PC-3 (cell line): ENCODE data around the gene EIF5A2. TPM values are rescaled to one million over a fixed set of nuclear protein-coding genes. Genes with fewer than 3 reads are reported as not detected.

ENCODE experiments used
- ATAC-seq: fragments of 200-7000 bp; cut with Tn5 transposase; 2 replicates; pipeline ENCODE4 v1.9.1; 2020; ENCODE audit warnings: mild to moderate bottlenecking, moderate library complexity
- Bru-seq: library from RNA; stranded (reverse); fragments of 400-500 nt; gene quantifications from one replicate; lab custom pipeline; 2021; lab: Mats Ljungman, UMichigan
- BruChase-seq, 2 experiments: library from RNA; stranded (reverse); fragments of 400-500 nt; gene quantifications; one replicate each; lab custom pipeline; 2021; lab: Mats Ljungman, UMichigan
- BruUV-seq: library from RNA; stranded (reverse); fragments of 400-500 nt; replicated peaks from 2 replicates; lab custom pipeline; 2021; lab: Mats Ljungman, UMichigan
- CTCF ChIA-PET: fragments of 300-600 bp; sonication (Branson Sonifier 250); formaldehyde crosslinking; loops from one replicate; lab custom pipeline; 2022; ENCODE audit warnings: antibody characterized with exemption; lab: Charles Lee
- POLR2A ChIA-PET: fragments of 300-600 bp; sonication (Branson Sonifier 250); formaldehyde crosslinking; loops from one replicate; lab custom pipeline; 2022; ENCODE audit warnings: antibody characterized with exemption; ENCODE audit not compliant: unreplicated experiment; lab: Charles Lee
- DNase-seq: peaks from one replicate; pipeline ENCODE4 v3.0.0-alpha.2; 2015
- H2AFZ ChIP-seq: fragments of 300-600 bp; sonication (generic); 2 replicates; pipeline ENCODE4 v1.6.0; 2016; ENCODE audit warnings: antibody characterized with exemption, low read length
- H3F3A ChIP-seq: fragments of 300-600 bp; sonication (generic); one replicate; pipeline ENCODE4 v1.6.0; 2017; ENCODE audit warnings: antibody characterized with exemption, low read length, control low read depth, mild to moderate bottlenecking; ENCODE audit not compliant: unreplicated experiment
- H3K27ac ChIP-seq: fragments of 300-600 bp; sonication (generic); 2 replicates; pipeline ENCODE4 v1.5.1; 2016; ENCODE audit warnings: mild to moderate bottlenecking, low read length
- H3K27me3 ChIP-seq: fragments of 300-600 bp; sonication (generic); 2 replicates; pipeline ENCODE4 v1.6.1; 2016; ENCODE audit warnings: low read length, mixed read lengths
- H3K36me3 ChIP-seq: fragments of 300-600 bp; sonication (generic); 2 replicates; pipeline ENCODE4 v1.6.1; 2016; ENCODE audit warnings: low read depth, mixed run types, low read length, mixed read lengths
- H3K4me1 ChIP-seq: fragments of 300-600 bp; sonication (generic); 2 replicates; pipeline ENCODE4 v1.5.1; 2016; ENCODE audit warnings: low read length; ENCODE audit not compliant: insufficient read depth
- H3K4me2 ChIP-seq: fragments of 300-600 bp; sonication (generic); 2 replicates; pipeline ENCODE4 v1.6.0; 2016; ENCODE audit warnings: low read length
- H3K4me3 ChIP-seq: fragments of 300-600 bp; sonication (generic); 2 replicates; pipeline ENCODE4 v1.5.1; 2016; ENCODE audit warnings: mild to moderate bottlenecking, low read length, mixed read lengths
- H3K79me2 ChIP-seq: fragments of 300-600 bp; sonication (generic); 2 replicates; pipeline ENCODE4 v1.6.1; 2017; ENCODE audit warnings: low read length, mixed read lengths
- H3K9ac ChIP-seq: fragments of 300-600 bp; sonication (generic); 2 replicates; pipeline ENCODE4 v1.6.0; 2016; ENCODE audit warnings: mild to moderate bottlenecking, low read length
- H3K9me2 ChIP-seq: fragments of 300-600 bp; sonication (generic); replicated peaks from 2 replicates; pipeline ENCODE4 v1.6.1; 2016; ENCODE audit warnings: mixed run types, low read length, mixed read lengths
- H3K9me3 ChIP-seq: fragments of 300-600 bp; sonication (generic); 2 replicates; pipeline ENCODE4 v1.6.1; 2016; ENCODE audit warnings: low read length, mixed read lengths
- H4K20me1 ChIP-seq: fragments of 300-600 bp; sonication (generic); 2 replicates; pipeline ENCODE4 v1.6.1; 2016; ENCODE audit warnings: low read length, mixed read lengths
- CTCF ChIP-seq: fragments of 300-600 bp; sonication (generic); conservative IDR thresholded peaks from 2 replicates; pipeline ENCODE4 v1.5.1; 2017; ENCODE audit warnings: antibody characterized with exemption, low read depth, mild to moderate bottlenecking, low read length
- EZH2 ChIP-seq: fragments of 300-600 bp; sonication (generic); IDR thresholded peaks from one replicate; pipeline ENCODE4 v1.6.1; 2017; ENCODE audit warnings: antibody characterized with exemption, mild to moderate bottlenecking, low read length; ENCODE audit not compliant: unreplicated experiment
- EZH2phosphoT487 ChIP-seq: fragments of 300-600 bp; sonication (generic); IDR thresholded peaks from 2 replicates; pipeline ENCODE4 v1.6.1; 2018; ENCODE audit warnings: mild to moderate bottlenecking, antibody characterized with exemption, low read length, borderline replicate concordance
- intact Hi-C: fragments of 100-400 bp; cut with micrococcal nuclease; formaldehyde crosslinking; loops from 2 replicates; pipeline ENCODE4 v1.9.0; 2023
- long read RNA-seq: library from polyadenylated mRNA; unstranded; transcript quantifications from one replicate; pipeline ENCODE4 v2.0.0, GENCODE V29; 2021; ENCODE audit not compliant: unreplicated experiment
- total RNA-seq: library from RNA; depleted of rRNA; stranded (reverse); fragments of >200 nt; gene quantifications from 2 replicates; pipeline ENCODE4 v1.2.3, GENCODE V29; 2014; rRNA removed

The EIF5A2 gene
- total RNA-seq (10.7 and 11.1 TPM in 2 replicates), Bru-seq, nascent RNA (percentile 57 among the genes with signal in this experiment), BruChase-seq, experiment 1, labeled RNA remaining after a 6-hour chase (percentile 70 among the genes with signal in this experiment), BruChase-seq, experiment 2, labeled RNA remaining after a 2-hour chase (percentile 65 among the genes with signal in this experiment)
- long read RNA-seq, full-length matches to known transcripts = 24 of 28 reads
- long read RNA-seq, partial matches to known transcripts = 1 of 28 reads
- long read RNA-seq, other reads (novel, unspliced or antisense) = 3 of 28 reads

GRCh38 chr3:170908235-170909116, at the start of gene EIF5A2:
TSS of gene EIF5A2 (minus strand) at chr3:170908637. CDS start at chr3:170907806, 831 bp downstream.
- Histone ChIP-seq H3K27ac (peak within 1 kb of the TSS; percentile 61), H4K20me1 (no peaks in the 10 kb centered on the region), H3K9ac (peak within 1 kb of the TSS; percentile 74), H3K4me2 (peak within 1 kb of the TSS; percentile 92), H3K79me2 (peaks cover 5% of the 10 kb centered on the region), H3K9me2 (no peaks in the 10 kb centered on the region), H3K4me3 (peak within 1 kb of the TSS; percentile 92), H3K4me1 (peaks cover 32% of the 10 kb centered on the region), H2AFZ (peak within 1 kb of the TSS; percentile 94), H3K27me3 (no peaks in the 10 kb centered on the region), H3K9me3 (peaks cover 12% of the 10 kb centered on the region; the same call in 1 of the 2 replicates), H3K36me3 (no peaks in the 10 kb centered on the region), H3F3A (no peaks in the 10 kb centered on the region)
- ChIA-PET CTCF (no interaction called here), POLR2A (no interaction called here)
- peak; percentile 88 for ATAC-seq
- intact Hi-C loops = loop anchor here (5.0 kb wide), 1 partner anchor 36 kb away; the partner anchor contains the start of gene RPL22L1
- TF ChIP-seq EZH2 (no peak), CTCF (no peak), EZH2phosphoT487 (no peak)
- BruUV-seq = no TSS peak
- peak; percentile 91 for DNase-seq

GRCh38 chr3:170956647-170957046, 48.2 kb upstream of the EIF5A2 start:
- ATAC-seq (no peak), DNase-seq (no peak)
- Histone ChIP-seq H3K79me2 (no peaks in the 10 kb centered on the region), H3K27me3 (no peaks in the 10 kb centered on the region), H4K20me1 (no peaks in the 10 kb centered on the region), H3K9ac (no peak overlapping the region), H3K4me3 (no peak overlapping the region), H3K36me3 (no peaks in the 10 kb centered on the region), H3F3A (no peaks in the 10 kb centered on the region), H3K9me2 (no peaks in the 10 kb centered on the region), H3K4me1 (no peaks in the 10 kb centered on the region), H3K9me3 (no peaks in the 10 kb centered on the region), H3K27ac (no peak overlapping the region), H2AFZ (no peak overlapping the region), H3K4me2 (no peak overlapping the region)
- ChIA-PET POLR2A (no interaction called here), CTCF (interaction anchor here (0.6 kb wide), 1 partner anchor 606 kb away, joined by 4 read pairs; no protein-coding TSS in a partner anchor)
- no TSS peak for BruUV-seq
- intact Hi-C loops = no loop called here
- TF ChIP-seq EZH2phosphoT487 (no peak), CTCF (no peak)
